ENCODE data around the gene VSIG8. TPM values are rescaled to one million over a fixed set of nuclear protein-coding genes. Genes with fewer than 3 reads are reported as not detected.

VSIG8 gene
- total RNA-seq, 1 donor from 2014 or later, result not detected

- no peaks in the 10 kb centered on the region for H3K27me3 ChIP-seq
- H3K9me3 ChIP-seq, result no peaks in the 10 kb centered on the region
- no peak for DNase-seq (ENCODE audit: low spot score in 2 of 2)
- peaks cover 0 to 3% of the 10 kb centered on the region in 2 donors for H3K4me1 ChIP-seq
- H3K4me3 ChIP-seq, result no peak overlapping the region
- no peaks in the 10 kb centered on the region for H3K36me3 ChIP-seq
- H3K27ac ChIP-seq, result no peak overlapping the region
- no peak for TF ChIP-seq CTCF (IDR thresholded peaks at IDR 0.05)
- intact Hi-C loops (cut with DNase I), result no loop called here
These were observed 14.1 kb downstream of the VSIG8 start for GRCh38 chr1:159848326-159848725.

GRCh38 chr1:159847231-159847630 is 15.2 kb downstream of the VSIG8 start:
- intact Hi-C loops (cut with DNase I), result no loop called here
- Histone ChIP-seq H3K4me1 (no peaks in the 10 kb centered on the region), H3K9me3 (no peaks in the 10 kb centered on the region), H3K4me3 (no peak overlapping the region), H3K27ac (no peak overlapping the region), H3K36me3 (no peaks in the 10 kb centered on the region), H3K27me3 (no peaks in the 10 kb centered on the region)
- no peak for TF ChIP-seq CTCF (IDR thresholded peaks at IDR 0.05)
- DNase-seq (ENCODE audit: low spot score in 2 of 2), result no peak

GRCh38 chr1:159845751-159846629 is 16.5 kb downstream of the VSIG8 start:
- Histone ChIP-seq H3K36me3 (no peaks in the 10 kb centered on the region), H3K4me3 (no peak overlapping the region), H3K4me1 (no peaks in the 10 kb centered on the region), H3K9me3 (no peaks in the 10 kb centered on the region), H3K27me3 (no peaks in the 10 kb centered on the region), H3K27ac (no peak overlapping the region)
- TF ChIP-seq CTCF (IDR thresholded peaks at IDR 0.05), result no peak
- DNase-seq (ENCODE audit: low spot score in 2 of 2), result no peak
- intact Hi-C loops (cut with DNase I), result no loop called here

GRCh38 chr1:159843459-159843858 is 19.0 kb downstream of the VSIG8 start:
- Histone ChIP-seq H3K9me3 (no peaks in the 10 kb centered on the region), H3K36me3 (no peaks in the 10 kb centered on the region), H3K4me3 (no peak overlapping the region), H3K27ac (no peak overlapping the region), H3K27me3 (no peaks in the 10 kb centered on the region), H3K4me1 (no peaks in the 10 kb centered on the region)
- no peak for DNase-seq (ENCODE audit: low spot score in 2 of 2)
- intact Hi-C loops (cut with DNase I), result no loop called here
- no peak for TF ChIP-seq CTCF (IDR thresholded peaks at IDR 0.05)

GRCh38 chr1:159841749-159842148 is 20.7 kb downstream of the VSIG8 start:
- H3K9me3 ChIP-seq, result no peaks in the 10 kb centered on the region
- intact Hi-C loops (cut with DNase I), result no loop called here
- H3K36me3 ChIP-seq, result no peaks in the 10 kb centered on the region
- no peaks in the 10 kb centered on the region for H3K27me3 ChIP-seq
- no peak for TF ChIP-seq CTCF (IDR thresholded peaks at IDR 0.05)
- no peak overlapping the region for H3K27ac ChIP-seq
- H3K4me1 ChIP-seq, result no peaks in the 10 kb centered on the region
- no peak for DNase-seq (ENCODE audit: low spot score in 2 of 2)
- no peak overlapping the region for H3K4me3 ChIP-seq
